Thoracic aorta (tissue), 2 donors: ENCODE measurements around the gene TBL1XR1. TPM values are rescaled to one million over a fixed set of nuclear protein-coding genes. Genes with fewer than 3 reads are reported as not detected.

Source experiments
- ATAC-seq: fragments of 150-250 bp; one replicate; pipeline ENCODE4 v1.8.0; 2017; ENCODE audit warnings: low read depth; ENCODE audit not compliant: insufficient number of reproducible peaks, low FRiP score
- DNase-seq: peaks from one replicate; pipeline ENCODE4 v3.0.0-alpha.2; 2020; ENCODE audit warnings: low spot score
- H3K27ac ChIP-seq, 2 donors: fragments of 200-600 bp; sonication (generic); 1 replicate in 1 of 2; 2 replicates in 1 of 2; pipeline ENCODE4 v1.5.1; 2016; ENCODE audit warnings: mild to moderate bottlenecking in 2 of 2, moderate library complexity in 2 of 2
- H3K27me3 ChIP-seq: fragments of 200-600 bp; sonication (generic); replicated peaks from 2 replicates; pipeline ENCODE4 v1.6.0; 2016; ENCODE audit warnings: mild to moderate bottlenecking; ENCODE audit not compliant: insufficient read depth
- H3K36me3 ChIP-seq: fragments of 200-600 bp; sonication (generic); one replicate; pipeline ENCODE4 v1.5.1; 2016
- H3K4me1 ChIP-seq, 2 donors: fragments of 200-600 bp; sonication (generic); 1 replicate in 1 of 2; 2 replicates in 1 of 2; pipeline versions ENCODE4 v1.5.1 to v1.6.0; 2016; ENCODE audit warnings: low read depth in 2 of 2, mild to moderate bottlenecking in 1 of 2; ENCODE audit not compliant: control insufficient read depth in 1 of 2
- H3K4me3 ChIP-seq: fragments of 200-600 bp; sonication (generic); 2 replicates; pipeline ENCODE4 v1.5.1; 2016; ENCODE audit warnings: mild to moderate bottlenecking
- H3K9me3 ChIP-seq: fragments of 200-600 bp; sonication (generic); 2 replicates; pipeline ENCODE4 v1.5.1; 2016
- CTCF ChIP-seq: fragments of 200-600 bp; sonication (generic); IDR thresholded peaks from one replicate; pipeline ENCODE4 v1.5.1; 2019; ENCODE audit warnings: antibody characterized with exemption
- total RNA-seq, 2 donors: library from RNA; depleted of rRNA; stranded (reverse); fragments of >200 nt; gene quantifications; one replicate each; pipeline versions ENCODE4 v1.1.0 to v1.2.3, GENCODE V29; 2016

TBL1XR1 gene
- total RNA-seq, 2 donors from 2014 or later = 67.0 to 109 TPM

GRCh38 chr3:176994891-176995781 is 202.1 kb downstream of the TBL1XR1 start:
- no peaks in the 10 kb centered on the region for H3K4me1 ChIP-seq
- no peak overlapping the region for H3K4me3 ChIP-seq
- DNase-seq (no peak), ATAC-seq (no peak)
- no peaks in the 10 kb centered on the region for H3K9me3 ChIP-seq
- no peak overlapping the region for H3K27ac ChIP-seq
- H3K36me3 ChIP-seq = no peaks in the 10 kb centered on the region
- no peaks in the 10 kb centered on the region for H3K27me3 ChIP-seq
- TF ChIP-seq CTCF = no peak

GRCh38 chr3:176994393-176994792 is 202.9 kb downstream of the TBL1XR1 start:
- no peaks in the 10 kb centered on the region for H3K4me1 ChIP-seq
- H3K4me3 ChIP-seq = no peak overlapping the region
- TF ChIP-seq CTCF = no peak
- H3K27ac ChIP-seq = no peak overlapping the region
- ATAC-seq (no peak), DNase-seq (no peak)
- no peaks in the 10 kb centered on the region for H3K9me3 ChIP-seq
- H3K27me3 ChIP-seq = no peaks in the 10 kb centered on the region
- H3K36me3 ChIP-seq = no peaks in the 10 kb centered on the region

- ATAC-seq (no peak), DNase-seq (no peak)
- no peaks in the 10 kb centered on the region for H3K4me1 ChIP-seq
- no peaks in the 10 kb centered on the region for H3K27me3 ChIP-seq
- TF ChIP-seq CTCF = no peak
- no peaks in the 10 kb centered on the region for H3K36me3 ChIP-seq
- H3K4me3 ChIP-seq = no peak overlapping the region
- no peak overlapping the region for H3K27ac ChIP-seq
- H3K9me3 ChIP-seq = no peaks in the 10 kb centered on the region
Observed at GRCh38 chr3:176992978-176993377, 204.3 kb downstream of the TBL1XR1 start.

- no peak for TF ChIP-seq CTCF
- Histone ChIP-seq H3K4me3 (no peak overlapping the region), H3K27ac (no peak overlapping the region), H3K27me3 (no peaks in the 10 kb centered on the region), H3K4me1 (no peaks in the 10 kb centered on the region), H3K36me3 (no peaks in the 10 kb centered on the region), H3K9me3 (no peaks in the 10 kb centered on the region)
- ATAC-seq (no peak), DNase-seq (no peak)
Observed at GRCh38 chr3:176992565-176992964, 204.7 kb downstream of the TBL1XR1 start.

GRCh38 chr3:176988795-176989194 is 208.5 kb downstream of the TBL1XR1 start:
- Histone ChIP-seq H3K4me3 (no peak overlapping the region), H3K36me3 (no peaks in the 10 kb centered on the region), H3K27me3 (no peaks in the 10 kb centered on the region), H3K27ac (no peak overlapping the region), H3K4me1 (no peaks in the 10 kb centered on the region), H3K9me3 (no peaks in the 10 kb centered on the region)
- no peak for ATAC-seq
- no peak for TF ChIP-seq CTCF
- no peak for DNase-seq
